HG03280 (cell line): Measurements from ENCODE around the gene HADHA.

Experiments
- ATAC-seq: cut with Tn5 transposase; IDR thresholded peaks from one replicate; pipeline ENCODE4 v1.9.1; 2021; ENCODE audit warnings: mild to moderate bottlenecking, moderate library complexity; ENCODE audit not compliant: unreplicated experiment

The HADHA gene

DNA sequence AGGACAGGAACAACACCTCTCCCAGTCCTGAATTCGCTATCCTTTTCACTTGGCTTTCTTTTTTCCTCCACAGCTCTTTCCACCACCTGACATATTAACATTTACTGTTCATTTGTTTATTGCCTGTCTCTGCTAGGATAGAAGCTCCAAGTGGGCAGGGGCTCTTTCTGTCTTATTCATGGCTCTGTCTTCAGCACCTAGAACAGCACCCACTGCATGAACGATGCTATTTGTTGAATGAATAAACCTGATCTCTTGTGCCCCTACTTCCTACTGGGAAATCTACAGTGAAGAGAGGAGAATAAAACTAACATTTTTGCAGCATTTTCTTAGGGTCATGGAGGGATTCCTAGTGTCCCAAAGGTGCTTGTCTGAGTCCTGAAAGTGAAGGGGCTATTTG, 95.9 kb downstream of the HADHA start:
- no peak for ATAC-seq

DNA sequence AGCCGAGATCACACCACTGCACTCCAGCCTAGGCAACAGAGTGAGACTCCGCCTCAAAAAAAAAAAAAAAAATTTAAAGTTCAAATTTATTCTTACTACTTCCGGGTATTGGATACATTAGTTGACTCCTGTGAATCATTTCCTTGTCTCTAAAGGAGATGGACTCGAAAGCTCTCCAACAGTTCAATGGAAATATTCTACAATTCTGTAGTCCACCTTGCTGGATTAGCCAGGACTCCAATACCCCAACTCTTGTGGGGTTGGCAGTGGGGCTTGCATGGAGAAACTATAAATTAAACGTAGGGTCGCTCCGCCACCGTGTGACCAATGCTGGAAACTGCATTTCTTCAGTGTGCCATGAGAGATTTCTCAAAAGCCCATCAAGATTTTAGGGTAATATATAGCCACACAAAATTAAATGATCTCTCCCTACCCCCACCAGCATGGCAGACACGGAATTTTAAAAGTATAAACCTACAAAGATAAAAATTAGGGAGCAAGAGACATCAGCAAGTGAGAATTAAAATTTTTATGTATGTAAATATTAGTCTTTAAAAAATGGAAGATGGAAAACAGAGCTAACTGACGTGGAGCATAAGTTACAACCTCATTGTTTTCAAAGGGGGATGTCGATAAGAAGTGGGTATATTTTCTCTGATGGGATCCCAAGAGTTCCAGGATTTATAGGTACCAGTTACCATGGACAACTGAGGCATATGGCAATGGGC, 99.3 kb downstream of the HADHA start:
- no peak for ATAC-seq

DNA sequence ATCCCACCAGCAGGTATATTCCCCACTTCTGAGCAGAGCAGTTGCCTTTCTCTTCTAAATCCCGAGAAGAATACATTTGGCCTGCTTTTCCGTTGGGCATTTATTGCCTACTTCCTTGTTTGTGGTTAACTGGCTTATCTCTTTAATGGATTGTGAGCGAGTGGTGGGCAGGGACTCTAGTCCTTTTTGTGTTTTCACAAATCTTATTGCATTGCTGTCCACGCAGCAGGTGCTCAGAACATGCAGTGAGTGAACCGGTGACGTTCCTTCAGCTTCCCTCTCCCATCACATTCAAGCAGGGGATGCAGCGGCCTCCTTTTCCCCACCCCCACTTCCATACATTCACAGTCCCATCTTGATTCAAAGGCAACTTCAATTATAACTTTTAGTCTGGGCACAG, 100.4 kb downstream of the HADHA start:
- ATAC-seq = no peak

DNA sequence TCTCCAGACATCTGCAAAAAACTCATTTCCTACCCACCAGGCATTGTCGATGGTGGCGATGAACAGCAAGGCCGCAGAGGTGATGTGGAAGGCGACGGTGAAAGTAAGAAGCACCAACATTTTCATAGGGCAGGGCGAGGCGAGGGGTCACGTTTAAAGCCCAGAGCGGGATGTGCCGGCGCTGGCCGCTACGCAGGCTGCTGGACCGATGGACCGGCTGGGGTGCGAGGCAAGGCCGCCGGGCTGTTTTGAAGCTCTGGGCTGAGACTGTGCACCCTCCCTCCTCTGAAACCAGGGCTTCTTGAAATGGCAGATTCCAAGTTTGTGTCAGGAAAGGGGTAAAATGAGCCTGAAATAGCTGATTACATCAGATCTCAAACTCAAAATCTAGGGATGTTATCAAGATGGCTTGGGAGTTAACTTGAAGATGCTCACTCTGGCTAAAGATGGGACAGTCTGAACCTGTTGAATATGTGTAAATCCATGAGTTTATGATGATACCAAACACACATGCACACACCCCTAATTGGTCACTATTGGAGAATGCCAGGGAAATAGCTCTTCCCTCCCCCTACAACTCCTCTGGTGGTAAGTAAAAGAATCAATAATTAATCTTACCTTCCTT, 103.2 kb downstream of the HADHA start:
- no peak for ATAC-seq
